ENCODE measurements around the gene ZNF785.
"Not testable (repeated sequence)": the region's sequence is repeated elsewhere in the genome, so short reads cannot be mapped to it uniquely, and the experiment has no call there.

Gene ZNF785

GRCh38 chr16:30585400-30586191, at the start of gene ZNF785:
ZNF785 (minus strand) TSS chr16:30585697; CDS start chr16:30585611, 86 bp downstream.
- peak within 1 kb of the TSS; percentile 70 to 89 for H3K4me3 ChIP-seq (ENCODE audit: low read depth in 1 of 2, low read length in 1 of 2)
- peak; percentile 71 for TF ChIP-seq CTCF (IDR thresholded peaks at IDR 0.05)
- H3K36me3 ChIP-seq: peaks cover 11% of the 10 kb centered on the region
- no peaks in the 10 kb centered on the region for H3K27me3 ChIP-seq
- peak within 1 kb of the TSS; percentile 68 for H3K27ac ChIP-seq
- peaks cover 14 to 16% of the 10 kb centered on the region in 2 experiments for H3K4me1 ChIP-seq (ENCODE audit: control insufficient read depth in 1 of 2, insufficient read depth in 1 of 2, low read depth in 1 of 2, low read length in 1 of 2)
- no peaks in the 10 kb centered on the region for H3K9me3 ChIP-seq

- Histone ChIP-seq H3K4me3 (ENCODE audit: low read depth in 1 of 2, low read length in 1 of 2) (peak overlapping the region; percentile 59 to 68), H3K4me1 (ENCODE audit: control insufficient read depth in 1 of 2, insufficient read depth in 1 of 2, low read depth in 1 of 2, low read length in 1 of 2) (peaks cover 8 to 14% of the 10 kb centered on the region in 2 experiments), H3K9me3 (no peaks in the 10 kb centered on the region), H3K36me3 (no peaks in the 10 kb centered on the region), H3K27me3 (no peaks in the 10 kb centered on the region), H3K27ac (peak overlapping the region; percentile 69)
- TF ChIP-seq CTCF (IDR thresholded peaks at IDR 0.05): no peak
These were observed 48.0 kb upstream of the ZNF785 start for GRCh38 chr16:30633526-30633925.

- not testable (repeated sequence) for H3K27me3 ChIP-seq; H3K36me3 ChIP-seq; H3K4me3 ChIP-seq (ENCODE audit: low read depth in 1 of 2, low read length in 1 of 2); H3K9me3 ChIP-seq; H3K27ac ChIP-seq
- H3K4me1 ChIP-seq (ENCODE audit: control insufficient read depth in 1 of 2, insufficient read depth in 1 of 2, low read depth in 1 of 2, low read length in 1 of 2): peaks cover 8 to 14% of the 10 kb centered on the region in 2 experiments
These were observed 47.0 kb upstream of the ZNF785 start for GRCh38 chr16:30632454-30632853.

- Histone ChIP-seq H3K27me3 (no peaks in the 10 kb centered on the region), H3K9me3 (no peaks in the 10 kb centered on the region), H3K4me3 (ENCODE audit: low read depth in 1 of 2, low read length in 1 of 2) (no peak overlapping the region), H3K27ac (no peak overlapping the region), H3K36me3 (no peaks in the 10 kb centered on the region), H3K4me1 (ENCODE audit: control insufficient read depth in 1 of 2, insufficient read depth in 1 of 2, low read depth in 1 of 2, low read length in 1 of 2) (peaks cover 3 to 7% of the 10 kb centered on the region in 2 experiments)
- TF ChIP-seq CTCF (IDR thresholded peaks at IDR 0.05): peak; percentile 91
These were observed 43.4 kb upstream of the ZNF785 start for GRCh38 chr16:30628628-30629540.

GRCh38 chr16:30626236-30626635, 40.7 kb upstream of the ZNF785 start:
- Histone ChIP-seq H3K4me1 (ENCODE audit: control insufficient read depth in 1 of 2, insufficient read depth in 1 of 2, low read depth in 1 of 2, low read length in 1 of 2) (peaks cover 0 to 2% of the 10 kb centered on the region in 2 experiments), H3K27me3 (no peaks in the 10 kb centered on the region), H3K27ac (no peak overlapping the region), H3K36me3 (no peaks in the 10 kb centered on the region), H3K9me3 (no peaks in the 10 kb centered on the region), H3K4me3 (ENCODE audit: low read depth in 1 of 2, low read length in 1 of 2) (no peak overlapping the region)
- TF ChIP-seq CTCF (IDR thresholded peaks at IDR 0.05): no peak

All from neutrophil (primary cell).